KG1 (cell line): ENCODE measurements around the gene WASF3.

Experiments
- DNase-seq: peaks from one replicate; lab custom pipeline; 2025; lab: John Stamatoyannopoulos, UW

Gene WASF3, protein sequence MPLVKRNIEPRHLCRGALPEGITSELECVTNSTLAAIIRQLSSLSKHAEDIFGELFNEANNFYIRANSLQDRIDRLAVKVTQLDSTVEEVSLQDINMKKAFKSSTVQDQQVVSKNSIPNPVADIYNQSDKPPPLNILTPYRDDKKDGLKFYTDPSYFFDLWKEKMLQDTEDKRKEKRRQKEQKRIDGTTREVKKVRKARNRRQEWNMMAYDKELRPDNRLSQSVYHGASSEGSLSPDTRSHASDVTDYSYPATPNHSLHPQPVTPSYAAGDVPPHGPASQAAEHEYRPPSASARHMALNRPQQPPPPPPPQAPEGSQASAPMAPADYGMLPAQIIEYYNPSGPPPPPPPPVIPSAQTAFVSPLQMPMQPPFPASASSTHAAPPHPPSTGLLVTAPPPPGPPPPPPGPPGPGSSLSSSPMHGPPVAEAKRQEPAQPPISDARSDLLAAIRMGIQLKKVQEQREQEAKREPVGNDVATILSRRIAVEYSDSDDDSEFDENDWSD

GRCh38 chr13:26557393-26558073 lies at the start of gene WASF3:
Gene WASF3, plus strand, starts transcription at chr13:26557683. Its CDS starts 84,588 bp downstream, at chr13:26642271.
- peak; percentile 53 for DNase-seq

DNA sequence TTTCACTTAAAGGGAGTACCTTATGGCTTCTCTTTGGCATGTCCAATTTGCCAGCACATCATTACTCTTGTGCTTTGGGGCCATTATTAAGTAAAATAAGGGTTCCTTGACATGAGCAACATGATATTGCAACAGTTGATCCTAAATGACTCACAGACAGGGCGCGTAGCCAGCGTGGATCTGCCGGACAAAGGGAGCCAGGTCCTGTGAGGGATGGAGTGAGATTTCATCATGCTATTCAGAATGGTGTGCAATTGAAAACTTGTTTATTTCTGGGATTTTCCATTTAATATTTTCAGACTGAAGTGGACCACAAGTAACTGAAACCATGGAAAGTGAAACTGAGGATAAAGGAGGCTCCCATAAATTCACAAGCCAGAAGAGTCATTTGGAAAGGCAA lies 48.6 kb upstream of the WASF3 start:
- DNase-seq, result no peak

GRCh38 chr13:26509491-26509890 lies 48.0 kb upstream of the WASF3 start:
- DNase-seq, result no peak

- no peak for DNase-seq
Observed at GRCh38 chr13:26513931-26514330, 43.6 kb upstream of the WASF3 start.

GRCh38 chr13:26515721-26516120 lies 41.8 kb upstream of the WASF3 start:
- no peak for DNase-seq

GRCh38 chr13:26517936-26518335 lies 39.5 kb upstream of the WASF3 start:
- no peak for DNase-seq

DNA sequence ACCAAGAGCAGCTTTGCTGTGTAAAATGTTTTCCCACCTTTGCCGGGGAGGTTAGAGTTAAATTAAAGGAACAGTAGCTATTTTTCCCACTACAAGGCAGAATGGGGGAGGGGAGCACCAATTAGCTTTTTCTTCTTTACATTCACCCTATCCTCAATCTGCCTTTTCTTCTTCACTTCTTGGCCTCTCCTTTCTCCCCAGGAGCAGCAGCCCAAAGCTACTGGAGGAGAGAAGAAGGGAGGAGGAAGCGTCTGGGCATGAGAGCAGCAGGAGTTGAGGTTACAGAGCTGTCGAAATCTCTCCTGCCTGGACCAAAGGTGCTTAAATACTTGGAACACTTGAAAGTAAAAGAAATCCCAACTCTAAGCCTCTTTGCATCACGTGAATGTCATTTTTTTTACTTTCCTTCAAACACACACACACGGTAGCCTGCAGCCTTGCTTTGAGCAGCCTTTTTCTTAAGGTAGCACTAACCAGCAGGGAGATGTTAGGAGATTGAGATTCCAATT lies 39.0 kb upstream of the WASF3 start:
- no peak for DNase-seq

DNA sequence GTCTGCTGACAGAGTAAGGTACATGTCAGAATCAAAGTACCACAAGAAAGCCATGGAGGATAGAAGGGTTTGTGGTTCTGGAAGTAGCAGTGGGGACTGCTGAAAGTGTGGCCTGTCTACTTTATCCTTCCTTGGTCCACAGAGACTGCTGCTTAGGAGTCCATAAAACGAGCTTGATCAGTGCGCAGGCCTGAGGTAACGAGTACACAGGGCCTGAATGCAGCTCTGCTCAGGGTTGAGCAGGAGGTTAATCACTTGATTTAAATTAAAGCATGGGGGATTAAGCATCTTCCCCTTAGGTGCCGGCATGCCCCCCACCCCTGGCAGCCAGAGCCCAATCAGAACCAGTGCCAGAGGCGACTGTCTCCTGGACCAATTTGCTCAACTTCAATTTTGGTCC lies 34.9 kb upstream of the WASF3 start:
- DNase-seq, result no peak

DNA sequence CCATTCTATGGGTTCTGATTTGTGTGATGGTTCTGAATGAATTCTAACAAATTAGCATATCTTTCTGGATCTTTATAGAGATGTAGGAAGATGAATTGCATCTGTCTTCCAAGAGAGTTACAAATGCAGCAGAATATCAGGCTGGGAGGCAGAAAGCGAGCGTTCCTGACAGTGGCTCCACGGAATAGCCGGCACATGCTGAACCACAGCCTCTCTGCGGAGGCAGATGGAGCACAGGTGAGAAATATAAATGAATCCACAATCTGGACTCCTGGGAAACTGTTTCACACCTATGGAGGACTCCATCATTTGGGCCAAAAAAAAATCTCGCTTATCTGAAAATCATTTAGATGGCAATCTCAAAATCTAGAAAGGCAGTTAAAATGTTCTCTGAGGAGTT lies 34.5 kb upstream of the WASF3 start:
- DNase-seq, result no peak

DNA sequence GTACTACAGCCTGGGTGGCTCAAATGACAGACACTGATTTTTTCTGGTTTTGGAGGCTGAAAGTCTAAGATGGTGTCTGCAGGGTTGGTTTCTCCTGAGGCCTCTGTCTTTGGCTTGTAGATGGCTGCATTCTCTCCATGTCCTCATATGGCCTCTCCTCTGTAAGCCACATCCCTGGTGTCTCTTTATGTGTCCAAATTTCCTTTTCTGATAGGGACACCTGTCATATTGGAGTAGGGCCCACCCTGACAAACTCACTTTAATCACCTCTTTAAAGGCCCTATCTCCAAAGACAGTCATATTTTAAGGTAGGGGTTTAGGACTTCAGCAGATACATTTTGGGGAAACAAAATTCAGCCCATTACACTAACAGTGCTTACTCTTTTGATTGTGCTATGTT lies 32.0 kb upstream of the WASF3 start:
- no peak for DNase-seq

- no peak for DNase-seq
Observed at GRCh38 chr13:26526702-26527216, 30.7 kb upstream of the WASF3 start.

DNA sequence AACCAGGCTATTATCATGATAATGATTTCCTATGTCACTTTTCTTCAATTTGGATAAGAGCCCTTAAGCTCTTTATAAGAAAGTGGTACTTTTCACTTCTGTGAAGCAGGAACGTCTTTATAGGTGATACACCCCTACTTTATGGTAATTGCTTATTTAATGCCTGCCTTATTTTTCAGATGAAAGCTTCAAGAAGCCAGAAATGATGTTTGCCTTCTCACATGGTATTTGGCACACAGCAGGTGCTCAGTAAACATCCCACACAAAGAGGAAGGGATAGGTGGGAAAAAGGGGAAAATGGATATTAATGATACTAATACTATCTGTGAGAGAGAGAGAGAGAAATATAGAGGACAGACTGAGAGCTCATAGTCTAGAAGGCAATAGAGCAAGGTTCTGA lies 29.0 kb upstream of the WASF3 start:
- no peak for DNase-seq

GRCh38 chr13:26529441-26529840 lies 28.0 kb upstream of the WASF3 start:
- DNase-seq, result peak; percentile 6

GRCh38 chr13:26531742-26532141 lies 25.7 kb upstream of the WASF3 start:
- DNase-seq, result no peak

GRCh38 chr13:26534036-26534726 lies 23.3 kb upstream of the WASF3 start:
- DNase-seq, result no peak

GRCh38 chr13:26538363-26539317 lies 18.8 kb upstream of the WASF3 start:
- no peak for DNase-seq

GRCh38 chr13:26539738-26540292 lies 17.7 kb upstream of the WASF3 start:
- DNase-seq, result no peak

- DNase-seq, result no peak
Observed at GRCh38 chr13:26540334-26540733, 17.1 kb upstream of the WASF3 start.

- no peak for DNase-seq
Observed at GRCh38 chr13:26541041-26541440, 16.4 kb upstream of the WASF3 start.

DNA sequence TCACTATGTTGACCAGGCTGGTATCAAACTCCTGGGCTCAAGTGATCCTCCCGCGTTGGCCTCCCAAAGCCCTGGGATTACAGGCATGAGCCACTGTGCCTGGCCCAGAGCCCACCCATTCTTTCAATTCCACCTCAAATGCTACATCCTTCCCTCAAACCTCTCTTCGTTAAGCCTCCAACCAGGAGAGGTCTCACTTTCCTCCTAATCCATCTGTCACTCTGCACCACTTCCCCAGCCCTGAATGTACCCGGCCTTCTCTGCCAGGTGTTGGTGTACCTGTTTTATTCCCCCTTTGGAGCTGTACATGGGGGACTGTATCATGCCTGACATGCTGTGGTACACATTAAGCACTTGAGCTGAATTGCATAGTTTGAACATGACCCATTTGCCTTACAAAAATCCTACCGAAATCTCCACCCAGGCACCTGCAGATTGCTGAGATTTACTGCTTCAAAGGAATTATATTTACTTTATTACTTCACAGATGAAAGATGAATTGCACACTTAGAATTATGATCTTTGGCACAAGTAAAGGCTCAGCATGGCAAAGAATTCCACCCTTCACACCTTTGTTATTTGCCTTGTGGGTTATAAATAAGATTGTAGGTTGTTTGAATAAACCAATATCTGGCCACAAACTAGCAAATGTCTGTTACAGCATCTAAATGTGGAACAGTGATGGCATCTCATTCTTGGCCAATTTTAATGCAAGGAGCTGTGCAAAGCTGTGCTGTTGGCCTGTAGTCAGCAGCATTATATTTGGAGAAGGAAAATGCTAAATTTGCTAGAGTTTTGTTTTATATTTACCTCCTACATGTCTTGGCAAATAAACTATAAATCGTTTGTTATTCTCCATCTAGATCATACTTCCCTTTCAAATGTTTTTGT lies 15.6 kb upstream of the WASF3 start:
- DNase-seq, result no peak
